LHCN-M2 (cell line): ENCODE measurements around the gene VIT. TPM values are rescaled to one million over a fixed set of nuclear protein-coding genes. Genes with fewer than 3 reads are reported as not detected.

Source experiments
- DNase-seq: peaks from one replicate; pipeline ENCODE4 v3.0.0-alpha.2; 2012; ENCODE audit warnings: low read depth
- polyA plus RNA-seq: library from polyadenylated mRNA; unstranded; fragments of >200 nt; gene quantifications from one replicate; pipeline ENCODE4 v1.2.1, GENCODE V29; 2012; ENCODE audit warnings: missing spikeins
- total RNA-seq: library from RNA; depleted of rRNA; stranded (reverse); fragments of >200 nt; gene quantifications from 2 replicates; pipeline ENCODE4 v1.2.3, GENCODE V29; 2014; rRNA removed

The VIT gene, protein sequence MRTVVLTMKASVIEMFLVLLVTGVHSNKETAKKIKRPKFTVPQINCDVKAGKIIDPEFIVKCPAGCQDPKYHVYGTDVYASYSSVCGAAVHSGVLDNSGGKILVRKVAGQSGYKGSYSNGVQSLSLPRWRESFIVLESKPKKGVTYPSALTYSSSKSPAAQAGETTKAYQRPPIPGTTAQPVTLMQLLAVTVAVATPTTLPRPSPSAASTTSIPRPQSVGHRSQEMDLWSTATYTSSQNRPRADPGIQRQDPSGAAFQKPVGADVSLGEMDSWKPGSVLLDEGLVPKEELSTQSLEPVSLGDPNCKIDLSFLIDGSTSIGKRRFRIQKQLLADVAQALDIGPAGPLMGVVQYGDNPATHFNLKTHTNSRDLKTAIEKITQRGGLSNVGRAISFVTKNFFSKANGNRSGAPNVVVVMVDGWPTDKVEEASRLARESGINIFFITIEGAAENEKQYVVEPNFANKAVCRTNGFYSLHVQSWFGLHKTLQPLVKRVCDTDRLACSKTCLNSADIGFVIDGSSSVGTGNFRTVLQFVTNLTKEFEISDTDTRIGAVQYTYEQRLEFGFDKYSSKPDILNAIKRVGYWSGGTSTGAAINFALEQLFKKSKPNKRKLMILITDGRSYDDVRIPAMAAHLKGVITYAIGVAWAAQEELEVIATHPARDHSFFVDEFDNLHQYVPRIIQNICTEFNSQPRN
- 0.51 and 1.0 TPM in 2 replicates for total RNA-seq
- polyA plus RNA-seq = 0.21 TPM

DNA sequence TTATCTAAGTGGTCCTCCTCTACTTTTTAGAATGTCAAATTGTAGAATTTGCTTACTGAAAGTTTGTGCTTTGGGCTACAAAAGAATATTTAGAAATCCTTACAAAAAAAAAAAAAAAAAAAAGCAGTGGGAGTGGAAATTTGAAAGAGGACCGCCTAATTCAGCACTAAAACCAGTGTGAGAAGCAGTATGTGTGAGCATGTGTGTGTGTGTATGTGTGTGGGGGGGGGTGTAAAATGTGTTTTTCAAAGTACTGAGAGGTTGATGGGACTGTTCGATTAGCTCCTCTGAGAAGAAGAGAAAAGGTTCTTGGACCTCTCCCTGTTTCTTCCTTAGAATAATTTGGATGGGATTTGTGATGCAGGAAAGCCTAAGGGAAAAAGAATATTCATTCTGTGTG, at the start of gene VIT:
Gene VIT, plus strand, starts transcription at position 175 of the 400 bp plus-strand sequence. CDS start 19,664 bp downstream, outside the sequence.
- DNase-seq = peak; percentile 60

DNA sequence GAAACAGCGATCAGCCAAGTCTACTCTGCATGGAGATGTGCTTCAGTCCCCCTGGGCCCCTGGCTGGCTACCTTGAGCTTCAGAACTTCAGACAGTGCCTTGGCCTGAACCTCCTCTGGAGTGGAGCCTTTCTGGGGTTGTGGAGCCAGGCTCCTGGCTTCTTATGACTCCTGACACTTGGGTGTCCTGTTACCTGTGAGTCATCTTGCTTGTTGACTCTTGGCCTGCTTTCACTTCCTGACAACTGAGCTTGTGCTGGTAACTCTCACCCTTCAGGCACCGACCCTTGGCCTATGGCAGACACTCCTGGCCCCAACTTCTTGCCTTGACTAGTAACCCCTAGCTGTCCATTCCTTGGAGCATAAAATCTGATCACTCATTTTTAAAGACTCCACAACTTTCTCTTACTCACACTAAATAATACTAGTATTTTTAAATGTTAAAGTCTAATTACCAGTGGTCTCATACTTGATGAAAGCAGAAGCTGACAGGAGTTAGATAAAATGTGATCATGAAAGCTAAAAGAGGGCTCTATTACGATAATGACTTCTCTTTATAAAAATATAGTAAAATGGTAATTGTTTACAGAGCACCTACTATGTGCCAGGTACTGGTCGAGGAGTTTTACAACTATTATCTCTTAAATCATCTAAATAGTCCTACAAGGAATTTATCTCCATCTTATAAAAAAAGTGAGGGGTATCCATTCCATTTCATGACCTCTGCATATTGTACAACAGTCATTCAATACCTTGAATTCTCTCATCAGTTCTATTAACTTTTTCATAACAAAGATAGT, 46.3 kb upstream of the VIT start:
- DNase-seq = peak; percentile 92

DNA sequence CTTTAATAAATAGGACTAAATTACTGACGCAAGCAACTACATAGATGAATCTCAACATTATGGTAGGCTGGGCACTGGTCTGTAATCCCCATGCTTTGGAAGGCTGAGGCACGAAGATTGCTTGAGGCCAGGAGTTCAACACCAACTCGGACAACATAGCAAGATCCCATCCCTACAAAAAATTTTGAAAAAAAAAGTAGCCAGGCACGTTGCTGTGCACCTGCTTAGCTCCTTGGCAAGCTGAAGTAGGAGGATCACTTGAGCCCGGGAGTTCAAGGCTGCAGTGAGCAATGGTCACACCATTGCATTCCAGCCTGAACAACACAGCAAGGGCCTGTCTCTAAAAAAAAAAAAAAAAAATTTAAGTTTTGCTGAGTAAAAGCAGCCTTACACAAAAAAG, 43.4 kb upstream of the VIT start:
- no peak for DNase-seq

DNA sequence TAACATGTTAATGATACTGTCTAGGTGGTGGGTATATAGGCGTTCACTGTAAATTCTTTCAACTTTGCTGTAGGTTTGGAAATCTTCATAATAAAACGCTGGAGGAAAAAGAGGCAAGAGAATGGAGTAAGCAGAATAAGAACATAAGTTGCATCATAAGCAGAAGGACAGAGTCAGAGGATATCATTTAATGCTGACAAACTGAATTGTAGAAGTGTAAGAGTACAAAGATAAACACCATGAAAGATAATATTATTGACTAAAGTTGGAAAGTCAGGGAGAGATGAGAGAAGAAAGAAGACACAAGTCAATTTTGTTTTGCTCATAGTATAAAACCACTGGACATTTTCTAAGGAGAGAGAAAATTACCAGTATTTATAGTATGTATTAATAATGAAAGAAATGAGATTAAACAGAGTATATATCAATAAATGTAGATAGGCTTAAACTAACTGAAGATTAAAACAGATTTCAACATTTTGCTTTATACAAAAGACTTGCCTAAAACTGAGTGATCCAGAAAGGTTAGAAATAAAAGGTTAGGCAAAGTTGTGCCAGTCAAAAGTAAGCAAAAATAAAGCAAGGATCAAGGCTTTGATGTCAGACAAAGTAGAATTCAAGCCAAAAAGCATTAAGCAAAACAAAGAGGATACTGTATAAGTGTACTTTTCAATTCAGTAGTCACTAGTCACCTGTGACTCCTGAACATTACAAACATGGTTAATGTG, 42.4 kb upstream of the VIT start:
- no peak for DNase-seq

DNA sequence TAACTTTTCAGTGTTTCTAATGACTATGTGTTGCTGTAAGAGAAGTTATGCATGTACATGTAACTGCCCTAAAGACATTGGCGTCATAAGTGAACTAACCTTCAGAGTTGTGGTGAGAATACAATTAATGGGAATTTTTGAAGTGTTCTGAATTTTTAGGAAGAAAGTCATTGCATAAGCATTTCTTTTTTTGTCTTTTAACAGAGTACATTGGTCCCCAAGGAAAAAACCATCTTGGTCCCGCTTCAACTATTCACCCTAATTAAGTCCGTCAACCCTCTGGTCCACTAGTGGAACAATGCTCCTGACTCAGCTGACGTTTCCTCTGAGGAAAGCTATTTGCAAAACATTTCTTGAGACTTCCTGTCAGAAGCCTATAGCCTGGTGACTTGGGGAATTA, 41.1 kb upstream of the VIT start:
- DNase-seq = peak; percentile 87

DNA sequence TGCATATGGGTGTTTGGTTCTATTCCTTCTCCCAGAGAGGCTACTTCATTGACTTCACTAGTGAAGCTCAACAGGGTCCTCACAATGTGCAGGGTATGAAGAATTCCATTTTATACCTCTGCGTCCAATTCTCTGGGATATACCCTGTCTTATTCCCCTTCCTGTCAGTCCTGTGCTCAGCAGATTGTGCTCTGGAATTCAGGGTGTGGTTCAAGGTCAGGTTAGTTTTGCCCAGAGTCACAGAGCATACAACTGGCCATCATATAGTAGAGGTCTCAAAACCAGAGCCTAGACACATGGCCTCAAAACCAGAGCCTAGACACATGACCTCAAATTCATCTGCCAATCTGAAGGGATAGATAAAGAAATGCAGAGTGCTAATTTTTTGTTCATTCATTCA, 38.8 kb upstream of the VIT start:
- no peak for DNase-seq

DNA sequence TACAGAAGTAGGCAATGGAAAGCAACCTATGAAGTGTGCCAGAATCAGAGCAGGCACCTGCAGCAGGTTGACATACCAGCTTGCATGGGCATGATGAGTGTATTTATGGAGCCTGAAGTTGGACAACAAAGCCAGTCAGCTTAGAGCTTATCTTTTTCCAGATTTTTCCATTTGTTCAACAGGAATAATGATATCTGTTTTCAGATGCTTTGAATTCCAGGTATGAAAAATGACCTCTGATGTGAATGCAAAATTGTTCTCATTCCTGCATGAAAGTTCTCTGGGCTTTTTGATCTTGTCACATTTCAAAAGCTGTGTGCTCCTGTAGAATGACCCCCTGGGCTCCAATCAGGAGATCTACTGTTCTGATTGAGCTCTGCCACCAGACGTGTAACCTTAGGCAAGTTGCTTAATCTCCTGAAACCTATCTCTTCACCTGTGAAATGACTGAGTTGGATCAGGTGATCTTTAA, 38.2 kb upstream of the VIT start:
- DNase-seq = no peak

DNA sequence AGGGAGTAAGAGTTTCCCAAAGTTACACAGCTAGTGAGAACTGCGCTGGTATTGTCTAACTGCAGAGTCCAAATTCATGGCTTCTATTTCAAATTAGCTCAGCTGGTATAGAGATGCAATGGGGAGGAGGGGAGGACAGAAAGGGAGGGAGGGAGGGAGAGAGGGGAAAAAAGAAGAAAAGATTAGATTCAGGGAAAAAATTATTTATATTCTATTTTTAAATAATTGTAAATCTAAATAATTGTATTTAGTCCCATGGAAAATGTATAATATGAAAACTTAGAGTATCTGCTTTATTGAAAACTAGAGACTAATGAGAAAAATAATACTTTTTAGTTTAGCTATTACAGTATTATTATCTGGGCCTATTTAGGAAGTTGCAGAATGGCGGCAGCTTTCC, 37.3 kb upstream of the VIT start:
- DNase-seq = no peak

DNA sequence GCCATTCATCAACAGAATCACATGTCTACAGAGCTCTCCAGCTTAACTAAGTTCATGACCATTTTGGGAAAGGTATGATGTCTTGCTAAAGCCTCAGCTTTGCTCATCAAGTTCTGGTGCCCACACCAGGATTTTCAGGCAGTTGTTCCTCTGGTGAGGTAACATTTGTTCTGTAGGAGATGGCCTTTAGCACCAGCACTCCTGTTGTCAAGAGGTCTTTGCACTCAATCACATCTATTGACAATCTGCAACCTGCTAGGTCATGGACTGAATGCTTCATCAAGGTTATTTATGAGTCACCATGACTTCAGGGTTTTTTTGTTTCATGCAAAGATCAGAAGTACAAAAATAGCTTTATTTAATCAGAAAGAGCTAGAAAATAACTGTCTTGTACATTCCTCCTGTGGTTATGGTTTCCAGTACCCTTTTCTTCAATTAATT, 36.6 kb upstream of the VIT start:
- DNase-seq = peak; percentile 38

DNA sequence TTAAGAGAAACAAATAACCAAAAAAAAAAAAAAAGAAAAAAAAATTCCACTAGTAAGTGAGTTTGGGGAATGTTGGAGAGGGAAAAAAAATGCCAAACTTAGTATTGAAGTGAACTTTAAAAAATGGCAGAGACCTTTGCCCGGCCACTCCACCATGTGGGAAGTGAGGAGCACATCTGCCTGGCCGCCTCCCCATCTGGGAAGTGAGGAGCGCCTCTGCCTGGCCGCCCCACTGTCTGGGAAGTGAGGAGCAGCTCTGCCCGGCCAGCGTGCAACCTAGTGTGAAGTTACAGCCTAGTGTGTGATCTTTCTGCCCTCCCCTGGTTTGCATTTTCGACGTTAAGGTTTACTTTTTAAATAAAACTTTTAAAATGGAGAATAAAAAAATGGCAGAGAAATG, 33.9 kb upstream of the VIT start:
- DNase-seq = no peak

DNA sequence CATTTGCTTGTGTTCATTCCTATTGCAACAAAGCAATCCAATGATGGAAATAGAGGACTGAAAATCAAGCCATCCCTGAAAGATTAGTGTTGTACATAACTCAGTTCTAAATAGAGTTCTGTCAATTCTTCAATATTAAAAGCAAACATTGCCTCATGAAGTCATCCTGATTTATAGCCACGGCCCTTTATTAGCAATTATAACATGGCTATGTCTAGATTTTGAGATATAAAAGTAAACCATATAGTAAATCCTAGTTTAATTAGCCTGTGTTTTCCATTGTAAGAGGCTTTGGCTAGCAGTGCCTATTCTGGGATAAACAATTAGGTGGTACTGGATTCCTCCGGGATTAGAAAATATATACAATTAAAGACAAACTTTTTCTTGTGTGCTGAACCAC, 33.2 kb upstream of the VIT start:
- DNase-seq = no peak

DNA sequence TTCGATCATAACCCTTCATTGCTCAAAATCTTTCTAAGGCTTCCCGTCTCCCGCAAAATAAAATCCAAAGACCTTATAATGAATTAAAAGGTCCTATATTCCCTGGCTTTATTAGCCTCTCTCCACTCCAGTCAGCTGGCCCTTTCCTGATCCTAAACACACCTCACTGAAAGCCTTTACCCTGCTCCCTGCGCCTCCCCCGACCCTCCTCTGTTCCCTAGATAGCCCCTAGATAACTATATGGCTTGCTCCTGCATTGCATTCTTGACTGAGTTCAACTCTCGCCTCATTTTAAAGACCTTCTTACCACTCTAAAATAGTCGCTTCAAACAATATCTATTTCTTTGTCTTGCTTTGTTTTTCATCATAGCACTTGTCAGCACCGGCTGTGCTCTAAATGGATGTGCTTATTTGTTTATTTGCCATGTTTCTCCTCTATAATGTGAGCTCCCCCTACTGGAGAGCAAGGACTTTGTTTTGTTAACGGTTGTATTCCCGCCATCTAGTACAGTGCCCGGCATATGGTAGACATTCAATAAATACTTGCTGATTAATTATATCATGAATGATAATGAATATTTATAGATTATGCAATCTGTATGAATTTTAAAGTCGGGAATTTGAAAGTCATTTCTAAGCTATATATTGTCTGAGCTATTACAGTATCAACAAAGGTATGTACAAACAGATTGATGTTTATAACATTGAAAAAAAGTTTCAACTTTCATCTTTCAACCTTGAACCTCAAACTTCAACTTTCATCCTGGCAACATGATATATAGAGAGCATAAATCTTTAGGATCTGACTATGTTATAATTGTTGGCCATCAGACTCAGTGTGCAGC, 32.4 kb upstream of the VIT start:
- peak; percentile 83 for DNase-seq

DNA sequence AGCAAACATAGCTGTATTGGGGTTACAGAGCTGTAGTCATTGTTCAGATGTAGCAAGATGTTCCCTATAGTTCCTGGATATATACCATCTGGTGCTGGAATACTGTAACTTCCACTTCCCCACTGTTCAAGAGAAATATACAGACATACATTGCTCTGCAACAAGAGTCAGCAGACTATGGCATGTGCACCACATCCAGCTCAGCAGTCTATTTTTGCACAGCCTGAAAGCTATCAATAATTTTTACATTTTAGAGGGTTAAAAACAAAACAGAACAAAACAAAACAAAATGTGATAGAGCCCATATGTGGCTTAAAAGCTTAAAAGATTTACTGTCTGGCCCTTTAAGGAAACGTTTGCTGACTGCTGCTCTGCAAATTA, 31.8 kb upstream of the VIT start:
- no peak for DNase-seq

DNA sequence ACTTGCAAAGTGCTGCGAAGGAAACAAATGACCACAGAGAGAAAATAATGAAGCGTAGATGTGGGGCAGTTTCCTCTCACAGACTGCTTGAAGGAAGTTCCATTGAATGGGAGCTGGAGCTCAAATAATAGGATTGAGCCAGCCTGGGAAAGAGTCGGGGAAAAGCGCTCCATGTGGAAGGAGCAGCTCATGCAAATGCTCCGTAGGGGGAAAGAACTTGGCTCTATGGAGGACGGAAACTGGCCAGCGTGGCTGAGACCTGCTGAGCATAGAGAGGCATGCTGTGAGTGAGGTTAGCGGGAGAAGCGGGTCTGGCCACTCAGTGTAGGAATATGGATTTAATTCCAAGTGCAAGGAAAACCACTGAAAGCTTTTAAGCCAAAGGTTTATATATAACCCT, 28.6 kb upstream of the VIT start:
- no peak for DNase-seq

DNA sequence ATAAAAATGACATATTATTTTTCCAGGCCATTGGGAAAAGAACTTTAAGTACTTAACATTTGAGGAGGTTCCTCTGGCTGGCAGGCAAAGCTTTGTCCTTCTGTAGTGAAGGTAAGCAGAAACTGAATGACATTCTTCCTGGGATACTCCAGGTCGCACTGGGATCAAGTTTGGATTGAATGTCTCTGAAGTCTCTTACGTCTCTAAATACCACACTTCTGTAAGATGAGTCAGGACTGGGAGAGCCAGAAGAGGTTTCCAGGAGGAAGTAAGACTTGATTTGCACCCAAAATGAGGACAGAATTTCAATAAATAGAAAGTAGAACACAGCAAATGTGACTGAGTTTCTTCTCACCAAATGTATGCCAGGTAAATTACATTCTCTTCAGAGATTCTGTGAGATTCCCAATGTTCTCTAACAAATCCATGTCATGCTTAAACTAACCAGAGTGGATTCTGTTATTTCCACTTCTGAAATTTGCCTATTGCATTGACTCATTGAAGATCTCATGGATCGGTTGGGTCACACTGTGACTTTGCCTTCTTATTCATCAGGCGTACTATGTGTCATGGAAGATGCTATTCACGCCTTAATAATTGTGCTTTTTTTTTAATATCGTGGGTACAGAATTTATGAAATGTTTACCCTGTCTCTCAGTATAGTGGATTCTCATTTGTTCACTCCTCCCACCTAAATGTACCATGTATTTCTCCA, 25.5 kb upstream of the VIT start:
- no peak for DNase-seq

DNA sequence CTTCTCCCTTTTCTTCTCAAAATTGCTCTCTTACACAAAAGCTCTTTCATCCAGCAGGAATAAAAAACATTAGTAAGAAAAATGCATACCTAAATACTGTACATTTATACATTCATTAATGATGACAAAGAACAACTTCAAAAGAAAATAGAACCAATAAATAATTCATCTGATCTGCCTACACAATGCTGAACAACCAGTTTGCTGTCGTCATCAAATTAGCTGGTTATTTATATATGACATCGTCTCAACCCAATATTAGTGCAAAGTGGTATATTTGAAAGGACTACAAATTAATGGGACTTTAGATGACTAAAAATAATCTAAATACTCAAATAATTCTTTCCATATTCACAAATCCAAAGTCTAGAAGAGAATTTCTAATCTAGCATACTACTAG, 24.8 kb upstream of the VIT start:
- no peak for DNase-seq

DNA sequence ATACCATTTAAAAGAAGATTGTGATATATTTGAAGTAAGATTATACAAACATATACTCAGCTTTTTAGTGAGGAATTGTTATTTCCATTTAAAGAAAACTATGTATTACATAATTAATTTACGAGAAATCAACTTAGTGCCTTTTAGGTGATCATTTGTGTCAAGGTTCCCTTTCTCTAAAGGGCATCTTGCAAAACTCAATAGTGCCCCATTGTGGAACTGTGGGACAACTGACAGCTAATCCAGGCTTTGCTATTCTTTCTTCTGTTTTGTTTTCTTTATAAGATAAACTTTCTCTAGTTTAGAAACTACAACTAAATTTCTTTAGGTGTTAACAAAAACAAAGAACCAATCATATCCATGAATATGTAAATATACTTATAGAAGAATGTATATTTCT, 24.3 kb upstream of the VIT start:
- peak; percentile 56 for DNase-seq

DNA sequence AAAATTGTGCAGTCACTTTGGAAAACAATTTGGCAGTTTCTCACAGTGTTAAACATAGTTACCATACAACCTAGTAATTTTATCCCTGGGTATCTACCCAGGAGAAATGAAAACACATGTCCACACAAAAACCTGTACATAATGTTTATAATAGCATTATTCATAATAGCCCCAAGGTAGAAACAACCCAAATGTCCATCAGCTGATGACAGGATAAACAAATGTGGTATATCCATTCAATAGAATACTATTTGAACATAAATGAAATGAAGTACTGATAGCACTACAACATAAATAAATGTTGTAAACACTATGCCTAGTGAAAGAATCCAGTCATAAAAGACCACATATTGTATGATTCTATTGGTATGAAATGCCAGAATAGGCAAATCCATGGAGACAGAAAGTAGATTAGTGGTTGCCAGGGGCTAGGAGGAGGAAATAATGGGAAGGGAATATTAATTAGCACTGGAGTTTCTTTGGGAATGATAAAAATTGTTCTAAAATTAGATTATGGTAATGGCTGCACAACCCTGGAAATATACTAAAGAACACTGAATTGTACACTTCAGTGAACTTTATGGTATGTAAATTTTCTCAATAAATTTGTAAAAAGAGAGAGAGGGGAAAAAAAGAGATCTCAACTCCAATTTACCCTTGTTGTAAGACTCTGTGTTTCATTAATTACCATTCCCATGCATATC, 20.8 kb upstream of the VIT start:
- no peak for DNase-seq

DNA sequence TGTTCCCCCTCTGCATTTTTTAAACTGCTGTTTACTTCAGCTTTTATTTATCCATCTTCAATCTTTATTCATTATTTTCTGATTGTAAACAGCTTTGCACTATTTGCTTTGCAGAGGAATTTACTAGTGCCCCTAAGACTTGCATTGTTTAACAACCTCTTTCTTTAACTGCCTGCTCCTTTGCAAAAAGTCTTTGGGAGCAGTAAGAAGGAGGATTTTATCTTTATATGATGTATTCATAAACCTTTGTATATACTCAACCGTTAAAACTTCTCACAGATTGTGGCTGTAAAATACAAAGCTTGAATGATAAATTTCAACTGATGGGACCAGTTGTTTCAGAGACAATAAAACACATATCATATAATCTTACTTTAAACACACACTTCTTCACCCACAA, 20.1 kb upstream of the VIT start:
- DNase-seq = no peak
